SK-N-SH (cell line): ENCODE data around the gene TMEM72. TPM values are rescaled to one million over a fixed set of nuclear protein-coding genes. Genes with fewer than 3 reads are reported as not detected.

ENCODE experiments used
- CTCF ChIP-seq: fragments of 200-600 bp; sonication (generic); IDR thresholded peaks from 2 replicates; pipeline ENCODE4 v1.6.1; 2017; ENCODE audit warnings: antibody characterized with exemption, mild to moderate bottlenecking, moderate library complexity
- GABPA ChIP-seq: IDR thresholded peaks from 2 replicates; pipeline ENCODE4 v1.4.0; 2012; ENCODE audit warnings: low read depth, mild to moderate bottlenecking
- MAX ChIP-seq: IDR thresholded peaks from 2 replicates; pipeline ENCODE4 v1.4.0; 2012; ENCODE audit warnings: low read depth
- MEF2A ChIP-seq: IDR thresholded peaks from 2 replicates; pipeline ENCODE4 v1.4.0; 2012; ENCODE audit warnings: low read depth, borderline replicate concordance
- MXI1 ChIP-seq: IDR thresholded peaks from 2 replicates; pipeline ENCODE4 v1.6.1; 2012; ENCODE audit warnings: mild to moderate bottlenecking, low read depth, low read length, improper control_type of control experiment
- NFIC ChIP-seq: IDR thresholded peaks from 2 replicates; pipeline ENCODE4 v1.4.0; 2012; ENCODE audit warnings: borderline replicate concordance
- NRF1 ChIP-seq: IDR thresholded peaks from 2 replicates; pipeline ENCODE4 v1.6.1; 2012; ENCODE audit warnings: low read depth, mild to moderate bottlenecking, low read length
- REST ChIP-seq: IDR thresholded peaks from 2 replicates; pipeline ENCODE4 v1.6.1; 2012; ENCODE audit warnings: mild to moderate bottlenecking, low read depth, low read length, moderate library complexity
- SIN3A ChIP-seq: IDR thresholded peaks from 2 replicates; pipeline ENCODE4 v1.6.1; 2012; ENCODE audit warnings: low read depth, mild to moderate bottlenecking, low read length, moderate library complexity, borderline replicate concordance
- TEAD4 ChIP-seq: IDR thresholded peaks from 2 replicates; pipeline ENCODE4 v1.4.0; 2012; ENCODE audit warnings: mild to moderate bottlenecking, borderline replicate concordance; ENCODE audit not compliant: insufficient read depth
- USF2 ChIP-seq: fragments of 150-350 bp; IDR thresholded peaks from 2 replicates; pipeline ENCODE4 v1.6.1; 2017; ENCODE audit warnings: antibody characterized with exemption, low read length, low read depth, borderline replicate concordance
- polyA plus RNA-seq, 3 experiments: library from polyadenylated mRNA; depleted of rRNA; stranded (reverse); fragments of >200 nt; gene quantifications; 2 replicates each; pipeline ENCODE4 v1.2.3, GENCODE V29; 2012

TMEM72 gene
- polyA plus RNA-seq, 1 of the 3 experiments (the other 2 are of a cell fraction), result not detected

- TF ChIP-seq MAX, result no peak
- TF ChIP-seq USF2, result no peak
- peak; percentile 57; the same call in 1 of the 2 replicates for TF ChIP-seq REST
- TF ChIP-seq CTCF, result 0 out of 2 replicates have a peak, but pooled peaks have one; percentile 5
- TF ChIP-seq SIN3A, result no peak
- TF ChIP-seq MXI1, result no peak
- no peak for TF ChIP-seq TEAD4
- peak; percentile 28; the same call in 1 of the 2 replicates for TF ChIP-seq NFIC
- TF ChIP-seq MEF2A, result peak; percentile 99
- TF ChIP-seq GABPA, result no peak
- no peak for TF ChIP-seq NRF1
Observed at GRCh38 chr10:44978570-44979280, 67.6 kb downstream of the TMEM72 start, which contains the start of gene DEPP1 (continued).
